Measurements from ENCODE around the gene WDR44.

WDR44 gene

GRCh38 chrX:118355225-118355920 is 9.5 kb downstream of the WDR44 start:
- FAIRE-seq (no peak), DNase-seq (ENCODE audit: insufficient read length, low spot score) (no peak)

GRCh38 chrX:118356154-118356701 is 10.3 kb downstream of the WDR44 start:
- DNase-seq (ENCODE audit: insufficient read length, low spot score) = no peak
- FAIRE-seq = no peak

GRCh38 chrX:118360429-118361125 is 14.7 kb downstream of the WDR44 start:
- DNase-seq (ENCODE audit: insufficient read length, low spot score) (no peak), FAIRE-seq (no peak)

- DNase-seq (ENCODE audit: insufficient read length, low spot score) (no peak), FAIRE-seq (no peak)
Observed at GRCh38 chrX:118364261-118364660, 18.4 kb downstream of the WDR44 start.

GRCh38 chrX:118367338-118367737 is 21.4 kb downstream of the WDR44 start:
- DNase-seq (ENCODE audit: insufficient read length, low spot score) (no peak), FAIRE-seq (peak; percentile 39)

GRCh38 chrX:118368398-118368797 is 22.5 kb downstream of the WDR44 start:
- no peak for FAIRE-seq
- DNase-seq (ENCODE audit: insufficient read length, low spot score) = no peak

GRCh38 chrX:118370921-118371624 is 25.2 kb downstream of the WDR44 start:
- FAIRE-seq = no peak
- DNase-seq (ENCODE audit: insufficient read length, low spot score) = no peak

- FAIRE-seq (no peak), DNase-seq (ENCODE audit: insufficient read length, low spot score) (no peak)
Observed at GRCh38 chrX:118373538-118373937, 27.6 kb downstream of the WDR44 start.

- FAIRE-seq = no peak
- DNase-seq (ENCODE audit: insufficient read length, low spot score) = no peak
Observed at GRCh38 chrX:118383120-118383519, 37.2 kb downstream of the WDR44 start.

- DNase-seq (ENCODE audit: insufficient read length, low spot score) = peak; percentile 4
Observed at GRCh38 chrX:118392716-118393115, 46.8 kb downstream of the WDR44 start.

GRCh38 chrX:118396113-118396512 is 50.2 kb downstream of the WDR44 start:
- DNase-seq (ENCODE audit: insufficient read length, low spot score) (no peak), FAIRE-seq (no peak)

More at GRCh38 chrX:118392716-118393115, 46.8 kb downstream of the WDR44 start:
- FAIRE-seq = peak; percentile 97

- DNase-seq (ENCODE audit: insufficient read length, low spot score) (no peak), FAIRE-seq (no peak)
Observed at GRCh38 chrX:118418811-118419251, 72.9 kb downstream of the WDR44 start.

- DNase-seq (ENCODE audit: insufficient read length, low spot score) = peak; percentile 12
- no peak for FAIRE-seq
Observed at GRCh38 chrX:118420462-118420861, 74.6 kb downstream of the WDR44 start.

GRCh38 chrX:118423558-118423957 is 77.7 kb downstream of the WDR44 start:
- DNase-seq (ENCODE audit: insufficient read length, low spot score) (no peak), FAIRE-seq (peak; percentile 80)

- FAIRE-seq = no peak
- DNase-seq (ENCODE audit: insufficient read length, low spot score) = no peak
Observed at GRCh38 chrX:118432799-118433198, 86.9 kb downstream of the WDR44 start.

- FAIRE-seq = no peak
- DNase-seq (ENCODE audit: insufficient read length, low spot score) = no peak
Observed at GRCh38 chrX:118437283-118437682, 91.4 kb downstream of the WDR44 start.

GRCh38 chrX:118448273-118448783 is 102.4 kb downstream of the WDR44 start:
- FAIRE-seq = no peak
- no peak for DNase-seq (ENCODE audit: insufficient read length, low spot score)

GRCh38 chrX:118455013-118455412 is 109.1 kb downstream of the WDR44 start:
- DNase-seq (ENCODE audit: insufficient read length, low spot score) (no peak), FAIRE-seq (no peak)

GRCh38 chrX:118459494-118459893 is 113.6 kb downstream of the WDR44 start:
- DNase-seq (ENCODE audit: insufficient read length, low spot score) (peak; percentile 12), FAIRE-seq (peak; percentile 72)

GRCh38 chrX:118464501-118464900 is 118.6 kb downstream of the WDR44 start:
- FAIRE-seq = no peak

GRCh38 chrX:118468122-118468521 is 122.2 kb downstream of the WDR44 start:
- no peak for DNase-seq (ENCODE audit: insufficient read length, low spot score)
- FAIRE-seq = peak; percentile 8

More at GRCh38 chrX:118464501-118464900, 118.6 kb downstream of the WDR44 start:
- DNase-seq (ENCODE audit: insufficient read length, low spot score) = no peak
